ENCODE results near the gene SPINK4. TPM values are rescaled to one million over a fixed set of nuclear protein-coding genes. Genes with fewer than 3 reads are reported as not detected.
A peak's percentile ranks its signal among the peaks of the same experiment; 100 is the strongest.

Gene SPINK4
- total RNA-seq, 2 donors from 2014 or later: not detected

GRCh38 chr9:33246269-33246860 is 6.4 kb downstream of the SPINK4 start:
- ATAC-seq: no peak
- H3K27ac Mint-ChIP-seq: peak overlapping the region in 1 of 2 donors; percentile 77
- peaks cover 0 to 6% of the 10 kb centered on the region in 2 donors for H3K36me3 Mint-ChIP-seq
- DNase-seq (ENCODE audit: low spot score in 2 of 2): no peak
- no peaks in the 10 kb centered on the region for H3K9me3 Mint-ChIP-seq

GRCh38 chr9:33248606-33249005 is 8.6 kb downstream of the SPINK4 start:
- DNase-seq (ENCODE audit: low spot score in 2 of 2) (no peak), ATAC-seq (no peak)
- Mint-ChIP-seq H3K9me3 (no peaks in the 10 kb centered on the region), H3K36me3 (peaks cover 0 to 12% of the 10 kb centered on the region in 2 donors), H3K27ac (no peak overlapping the region)

GRCh38 chr9:33249087-33249658 is 9.2 kb downstream of the SPINK4 start:
- Mint-ChIP-seq H3K36me3 (peaks cover 0 to 12% of the 10 kb centered on the region in 2 donors), H3K9me3 (no peaks in the 10 kb centered on the region), H3K27ac (peak overlapping the region in 1 of 2 donors; percentile 51)
- ATAC-seq (peak in 1 of 2 donors; percentile 34), DNase-seq (ENCODE audit: low spot score in 2 of 2) (no peak)

- peak in 1 of 2 donors; percentile 36 for ATAC-seq
- H3K9me3 Mint-ChIP-seq: no peaks in the 10 kb centered on the region
- no peak for DNase-seq (ENCODE audit: low spot score in 2 of 2)
- peaks cover 6 to 12% of the 10 kb centered on the region in 2 donors for H3K36me3 Mint-ChIP-seq
- no peak overlapping the region for H3K27ac Mint-ChIP-seq
Observed at GRCh38 chr9:33249983-33250382, 10.0 kb downstream of the SPINK4 start.

GRCh38 chr9:33250458-33250995 is 10.6 kb downstream of the SPINK4 start:
- Mint-ChIP-seq H3K9me3 (no peaks in the 10 kb centered on the region), H3K36me3 (peaks cover 8 to 13% of the 10 kb centered on the region in 2 donors), H3K27ac (no peak overlapping the region)
- DNase-seq (ENCODE audit: low spot score in 2 of 2) (no peak), ATAC-seq (no peak)

GRCh38 chr9:33254211-33254610 is 14.2 kb downstream of the SPINK4 start:
- peak overlapping the region in 1 of 2 donors; percentile 47 for H3K27ac Mint-ChIP-seq
- H3K9me3 Mint-ChIP-seq: no peaks in the 10 kb centered on the region
- no peak for ATAC-seq
- H3K36me3 Mint-ChIP-seq: peaks cover 20 to 21% of the 10 kb centered on the region in 2 donors
- DNase-seq (ENCODE audit: low spot score in 2 of 2): no peak

- DNase-seq (ENCODE audit: low spot score in 2 of 2) (no peak), ATAC-seq (no peak)
- H3K27ac Mint-ChIP-seq: no peak overlapping the region
- H3K9me3 Mint-ChIP-seq: no peaks in the 10 kb centered on the region
- peaks cover 21 to 26% of the 10 kb centered on the region in 2 donors for H3K36me3 Mint-ChIP-seq
Observed at GRCh38 chr9:33255014-33255413, 15.0 kb downstream of the SPINK4 start.

- no peaks in the 10 kb centered on the region for H3K9me3 Mint-ChIP-seq
- H3K36me3 Mint-ChIP-seq: peaks cover 25 to 30% of the 10 kb centered on the region in 2 donors
- no peak for ATAC-seq
- DNase-seq (ENCODE audit: low spot score in 2 of 2): no peak
- H3K27ac Mint-ChIP-seq: no peak overlapping the region
Observed at GRCh38 chr9:33255471-33255870, 15.5 kb downstream of the SPINK4 start.

- no peak for ATAC-seq
- no peak overlapping the region for H3K27ac Mint-ChIP-seq
- H3K36me3 Mint-ChIP-seq: peaks cover 33 to 38% of the 10 kb centered on the region in 2 donors
- no peak for DNase-seq (ENCODE audit: low spot score in 2 of 2)
- H3K9me3 Mint-ChIP-seq: no peaks in the 10 kb centered on the region
Observed at GRCh38 chr9:33256236-33256635, 16.3 kb downstream of the SPINK4 start.

- ATAC-seq (no peak), DNase-seq (ENCODE audit: low spot score in 2 of 2) (no peak)
- no peaks in the 10 kb centered on the region for H3K9me3 Mint-ChIP-seq
- peaks cover 37 to 38% of the 10 kb centered on the region in 2 donors for H3K36me3 Mint-ChIP-seq
- no peak overlapping the region for H3K27ac Mint-ChIP-seq
Observed at GRCh38 chr9:33257276-33257675, 17.3 kb downstream of the SPINK4 start.

- H3K27ac Mint-ChIP-seq: peak overlapping the region; percentile 62 to 64
- no peak for ATAC-seq
- peaks cover 54 to 58% of the 10 kb centered on the region in 2 donors for H3K36me3 Mint-ChIP-seq
Observed at GRCh38 chr9:33260372-33260771, 20.4 kb downstream of the SPINK4 start.

GRCh38 chr9:33263131-33264002 is 23.4 kb downstream of the SPINK4 start:
- DNase-seq (ENCODE audit: low spot score in 2 of 2) (peak in 1 of 2 donors; percentile 15), ATAC-seq (no peak)
- Mint-ChIP-seq H3K36me3 (peaks cover 63 to 68% of the 10 kb centered on the region in 2 donors), H3K9me3 (no peaks in the 10 kb centered on the region), H3K27ac (peak overlapping the region; percentile 95 to 98)

More at GRCh38 chr9:33260372-33260771, 20.4 kb downstream of the SPINK4 start:
- DNase-seq (ENCODE audit: low spot score in 2 of 2): no peak
- no peaks in the 10 kb centered on the region for H3K9me3 Mint-ChIP-seq

GRCh38 chr9:33264003-33264472 is 24.1 kb downstream of the SPINK4 start:
- peaks cover 58 to 61% of the 10 kb centered on the region in 2 donors for H3K36me3 Mint-ChIP-seq
- ATAC-seq: peak; percentile 5 to 33

GRCh38 chr9:33264473-33265177 is 24.7 kb downstream of the SPINK4 start, which contains the start of the genes BAG1 and CHMP5:
TSS of gene BAG1 (minus strand) at chr9:33264708.
TSS of gene CHMP5 (plus strand) at chr9:33265049. CDS start at chr9:33265079, 30 bp downstream.
- Mint-ChIP-seq H3K36me3 (peaks cover 56 to 60% of the 10 kb centered on the region in 2 donors), H3K9me3 (no peaks in the 10 kb centered on the region), H3K27ac (peak within 1 kb of the TSS; percentile 98 to 99)
- DNase-seq (ENCODE audit: low spot score in 2 of 2) (peak; percentile 99), ATAC-seq (peak; percentile 88 to 92)

More at GRCh38 chr9:33264003-33264472, 24.1 kb downstream of the SPINK4 start:
- DNase-seq (ENCODE audit: low spot score in 2 of 2): peak in 1 of 2 donors; percentile 73
- Mint-ChIP-seq H3K9me3 (no peaks in the 10 kb centered on the region), H3K27ac (peak overlapping the region; percentile 95 to 98)

GRCh38 chr9:33265211-33265865 is 25.4 kb downstream of the SPINK4 start:
- peaks cover 49 to 57% of the 10 kb centered on the region in 2 donors for H3K36me3 Mint-ChIP-seq
- H3K9me3 Mint-ChIP-seq: no peaks in the 10 kb centered on the region
- no peak for DNase-seq (ENCODE audit: low spot score in 2 of 2)
- no peak for ATAC-seq
- H3K27ac Mint-ChIP-seq: peak overlapping the region; percentile 98 to 99

Data from activated naive CD4-positive, alpha-beta T cell treated with anti-CD3 and anti-CD28 coated beads, Interleukin-2, amount 50 U/mL, for 72 hours (primary cell).